ENCODE results near the gene BEGAIN.

- TF ChIP-seq EZH2 (IDR thresholded peaks at IDR 0.05; ENCODE audit: borderline replicate concordance): no peak
- TF ChIP-seq CTCF (IDR thresholded peaks at IDR 0.05; ENCODE audit: poor library complexity): no peak
These were observed 36.2 kb downstream of the BEGAIN start for GRCh38 chr14:100551056-100551455.

Data from hepatocyte (in vitro differentiated cells).